Fibroblast of mammary gland (primary cell): Measurements from ENCODE around the gene POSTN.
A peak's percentile ranks its signal among the peaks of the same experiment; 100 is the strongest.

ENCODE experiments used
- DNase-seq: peaks from one replicate; pipeline ENCODE4 v3.0.0-alpha.2; 2010; ENCODE audit warnings: low read depth
- H3K4me3 ChIP-seq: 2 replicates; pipeline ENCODE4 v1.5.1; 2011; ENCODE audit warnings: low read depth, mild to moderate bottlenecking, low read length, moderate library complexity; ENCODE audit not compliant: control insufficient read depth
- TF ChIP-seq, protein P1 (sequence below): conservative IDR thresholded peaks from 2 replicates; pipeline ENCODE4 v1.5.1; 2011; ENCODE audit warnings: low read depth, low read length, inconsistent platforms; ENCODE audit not compliant: control insufficient read depth, insufficient read depth

The POSTN gene, protein sequence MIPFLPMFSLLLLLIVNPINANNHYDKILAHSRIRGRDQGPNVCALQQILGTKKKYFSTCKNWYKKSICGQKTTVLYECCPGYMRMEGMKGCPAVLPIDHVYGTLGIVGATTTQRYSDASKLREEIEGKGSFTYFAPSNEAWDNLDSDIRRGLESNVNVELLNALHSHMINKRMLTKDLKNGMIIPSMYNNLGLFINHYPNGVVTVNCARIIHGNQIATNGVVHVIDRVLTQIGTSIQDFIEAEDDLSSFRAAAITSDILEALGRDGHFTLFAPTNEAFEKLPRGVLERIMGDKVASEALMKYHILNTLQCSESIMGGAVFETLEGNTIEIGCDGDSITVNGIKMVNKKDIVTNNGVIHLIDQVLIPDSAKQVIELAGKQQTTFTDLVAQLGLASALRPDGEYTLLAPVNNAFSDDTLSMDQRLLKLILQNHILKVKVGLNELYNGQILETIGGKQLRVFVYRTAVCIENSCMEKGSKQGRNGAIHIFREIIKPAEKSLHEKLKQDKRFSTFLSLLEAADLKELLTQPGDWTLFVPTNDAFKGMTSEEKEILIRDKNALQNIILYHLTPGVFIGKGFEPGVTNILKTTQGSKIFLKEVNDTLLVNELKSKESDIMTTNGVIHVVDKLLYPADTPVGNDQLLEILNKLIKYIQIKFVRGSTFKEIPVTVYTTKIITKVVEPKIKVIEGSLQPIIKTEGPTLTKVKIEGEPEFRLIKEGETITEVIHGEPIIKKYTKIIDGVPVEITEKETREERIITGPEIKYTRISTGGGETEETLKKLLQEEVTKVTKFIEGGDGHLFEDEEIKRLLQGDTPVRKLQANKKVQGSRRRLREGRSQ

DNA sequence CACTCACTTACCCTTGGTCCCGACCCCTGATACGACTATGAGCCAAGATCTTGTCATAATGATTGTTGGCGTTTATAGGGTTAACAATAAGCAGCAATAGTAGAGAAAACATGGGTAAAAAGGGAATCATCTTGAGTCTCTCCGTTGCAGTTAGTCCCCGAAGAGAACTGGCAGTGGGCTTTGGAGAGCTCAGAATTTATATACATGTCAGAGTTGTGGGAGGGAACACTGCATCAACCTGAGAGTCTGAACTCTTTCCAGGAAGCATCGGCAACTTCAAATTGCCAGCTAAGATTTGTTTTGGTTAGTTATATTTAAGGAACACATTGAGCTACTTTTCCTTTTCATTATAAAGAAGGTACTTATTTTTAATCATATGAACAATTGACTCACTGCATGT is at the start of gene POSTN:
Gene POSTN (minus strand): TSS at position 172 of the 400 bp plus-strand sequence. CDS start 42 bp downstream, at position 130.
- DNase-seq: peak; percentile 49
- TF ChIP-seq, protein P1, sequence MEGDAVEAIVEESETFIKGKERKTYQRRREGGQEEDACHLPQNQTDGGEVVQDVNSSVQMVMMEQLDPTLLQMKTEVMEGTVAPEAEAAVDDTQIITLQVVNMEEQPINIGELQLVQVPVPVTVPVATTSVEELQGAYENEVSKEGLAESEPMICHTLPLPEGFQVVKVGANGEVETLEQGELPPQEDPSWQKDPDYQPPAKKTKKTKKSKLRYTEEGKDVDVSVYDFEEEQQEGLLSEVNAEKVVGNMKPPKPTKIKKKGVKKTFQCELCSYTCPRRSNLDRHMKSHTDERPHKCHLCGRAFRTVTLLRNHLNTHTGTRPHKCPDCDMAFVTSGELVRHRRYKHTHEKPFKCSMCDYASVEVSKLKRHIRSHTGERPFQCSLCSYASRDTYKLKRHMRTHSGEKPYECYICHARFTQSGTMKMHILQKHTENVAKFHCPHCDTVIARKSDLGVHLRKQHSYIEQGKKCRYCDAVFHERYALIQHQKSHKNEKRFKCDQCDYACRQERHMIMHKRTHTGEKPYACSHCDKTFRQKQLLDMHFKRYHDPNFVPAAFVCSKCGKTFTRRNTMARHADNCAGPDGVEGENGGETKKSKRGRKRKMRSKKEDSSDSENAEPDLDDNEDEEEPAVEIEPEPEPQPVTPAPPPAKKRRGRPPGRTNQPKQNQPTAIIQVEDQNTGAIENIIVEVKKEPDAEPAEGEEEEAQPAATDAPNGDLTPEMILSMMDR: no peak
- peak within 1 kb of the TSS; percentile 47 for H3K4me3 ChIP-seq

DNA sequence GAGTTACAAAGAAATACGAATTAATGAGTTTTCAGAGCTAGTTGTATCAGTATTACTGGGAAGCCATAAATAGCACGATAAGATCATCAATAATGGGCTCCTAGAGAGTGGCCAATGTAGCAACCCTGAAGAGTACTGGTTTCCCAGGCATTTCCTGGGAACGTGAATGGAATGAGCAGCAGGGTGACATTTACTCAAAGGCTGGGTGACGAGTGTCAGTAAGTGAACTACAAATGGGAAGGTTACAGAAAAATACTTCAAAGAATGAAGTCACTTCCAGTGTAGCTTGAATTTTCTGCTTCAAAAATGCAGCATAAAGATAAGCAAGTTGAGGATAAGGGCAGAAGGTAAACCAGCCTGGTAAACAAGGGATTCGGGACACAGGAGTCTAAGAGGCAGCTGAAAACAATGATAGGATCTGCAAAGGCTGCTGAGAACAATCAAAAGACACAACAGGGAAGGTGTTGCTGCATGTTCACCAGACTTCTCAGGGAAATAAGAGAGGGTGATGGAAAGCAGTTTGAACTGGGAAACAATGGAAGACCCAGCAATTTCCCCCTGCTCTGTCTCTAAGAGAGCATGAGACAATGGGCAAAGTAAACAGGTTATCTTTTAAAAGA is 48.6 kb upstream of the POSTN start:
- DNase-seq: no peak
- H3K4me3 ChIP-seq: no peak overlapping the region
- TF ChIP-seq, protein P1: no peak

DNA sequence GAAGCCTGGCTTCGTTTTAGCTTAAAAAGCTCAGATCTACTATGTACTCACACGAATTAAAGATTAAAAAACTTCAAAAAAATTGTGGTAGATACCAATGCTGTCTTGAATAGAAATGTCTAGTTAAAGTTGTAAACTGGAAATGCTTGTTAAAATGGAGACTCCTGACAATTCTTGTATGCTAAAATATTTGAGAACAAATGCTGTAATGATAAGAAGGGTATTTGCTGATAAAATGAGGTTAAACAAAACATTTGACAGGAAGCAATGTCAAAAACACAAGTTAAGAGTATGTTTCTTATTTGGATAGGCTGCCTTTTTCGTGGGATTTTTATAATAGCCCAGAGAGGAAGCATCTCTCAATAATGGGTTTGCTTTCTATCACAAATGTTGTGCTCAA is 48.0 kb upstream of the POSTN start:
- TF ChIP-seq, protein P1: no peak
- DNase-seq: no peak
- H3K4me3 ChIP-seq: no peak overlapping the region

DNA sequence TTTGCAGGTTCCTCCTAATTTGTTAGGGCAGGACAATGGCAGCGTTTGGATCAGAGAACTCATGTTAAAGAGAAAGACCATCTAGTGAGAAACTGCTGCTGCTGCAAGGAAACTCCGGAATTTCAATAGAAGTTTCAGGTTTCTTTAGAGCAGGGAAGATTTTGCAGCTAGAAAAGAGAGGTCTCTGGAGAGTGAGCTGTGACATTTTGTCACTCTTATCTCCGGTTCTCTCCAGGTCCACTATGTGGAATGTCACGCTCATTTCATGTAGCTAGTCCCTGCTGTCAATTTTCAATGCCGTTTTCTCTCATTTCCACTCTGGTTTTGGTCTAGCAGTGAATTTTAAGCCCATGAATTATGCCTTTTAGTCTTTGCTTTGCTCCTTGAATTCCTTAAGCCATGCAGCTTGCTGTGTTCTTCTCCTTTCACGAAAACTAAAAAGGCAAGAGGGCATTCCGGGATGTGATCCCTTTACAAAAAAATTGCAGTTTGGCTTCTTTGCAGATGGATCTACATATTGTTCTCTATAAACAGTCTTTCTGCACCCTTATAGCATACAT is 46.7 kb upstream of the POSTN start:
- TF ChIP-seq, protein P1: no peak
- H3K4me3 ChIP-seq: no peak overlapping the region
- no peak for DNase-seq

DNA sequence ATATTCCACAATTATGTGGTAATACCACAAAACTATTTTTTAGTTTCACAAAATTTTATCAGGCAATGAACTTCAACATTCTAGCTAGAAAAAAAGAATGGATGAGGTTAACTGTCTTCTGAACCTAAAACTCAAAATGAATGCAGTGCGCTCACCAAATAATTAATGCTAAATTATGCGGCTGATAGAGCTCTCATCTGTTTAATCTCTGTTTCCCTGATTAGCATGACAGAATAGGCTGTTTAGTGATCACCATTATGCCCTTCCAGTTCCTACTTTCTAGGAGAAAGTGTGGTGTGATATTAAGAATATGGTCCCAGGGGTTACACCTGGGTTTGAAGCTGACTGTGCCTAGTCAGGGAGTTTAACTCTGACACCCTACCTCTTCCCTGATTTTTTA is 42.8 kb upstream of the POSTN start:
- DNase-seq: no peak
- TF ChIP-seq, protein P1: no peak
- no peak overlapping the region for H3K4me3 ChIP-seq

DNA sequence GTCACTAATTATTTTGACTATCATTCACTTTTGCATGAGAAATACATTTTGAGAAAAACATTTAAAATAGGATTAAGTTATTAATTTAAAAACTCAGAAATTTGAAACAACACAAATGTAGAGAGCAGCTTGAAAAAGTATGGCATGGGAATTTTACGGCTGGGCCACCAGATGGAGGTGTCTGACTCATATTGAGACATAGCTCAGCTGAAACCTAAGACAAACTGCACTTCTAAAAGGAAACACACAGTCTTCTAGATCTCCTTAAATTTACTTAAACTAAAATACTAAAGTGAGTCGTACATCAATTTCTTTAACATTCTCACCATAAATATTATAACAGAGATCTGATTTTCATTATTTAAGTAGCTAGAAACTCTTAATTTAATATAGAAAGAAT is 41.9 kb upstream of the POSTN start:
- peak; percentile 81 for DNase-seq
- TF ChIP-seq, protein P1: peak; percentile 73
- no peak overlapping the region for H3K4me3 ChIP-seq
